H9 (cell line): ENCODE data around the gene PAK1. TPM values are rescaled to one million over a fixed set of nuclear protein-coding genes. Genes with fewer than 3 reads are reported as not detected.

ENCODE experiments used
- DNase-seq: peaks from one replicate; pipeline ENCODE4 v3.0.0-alpha.2; 2017
- H2AFZ ChIP-seq: one replicate; pipeline ENCODE4 v1.6.1; 2013; ENCODE audit warnings: mild to moderate bottlenecking, low read length, control low read depth, moderate library complexity
- H2AK5ac ChIP-seq: 2 replicates; pipeline ENCODE4 v1.6.1; 2013; ENCODE audit warnings: low read length, control low read depth, mixed read lengths; ENCODE audit not compliant: insufficient read length
- H2BK120ac ChIP-seq: one replicate; pipeline ENCODE4 v1.6.1; 2013; ENCODE audit warnings: low read depth, mild to moderate bottlenecking, low read length, control low read depth, inconsistent platforms; ENCODE audit not compliant: poor library complexity, severe bottlenecking
- H2BK12ac ChIP-seq: 2 replicates; pipeline ENCODE4 v1.6.1; 2013; ENCODE audit warnings: low read length, control low read depth, mixed read lengths, low read depth; ENCODE audit not compliant: insufficient read length
- H2BK15ac ChIP-seq: 2 replicates; pipeline ENCODE4 v1.6.1; 2013; ENCODE audit warnings: low read depth, low read length, control low read depth
- H2BK20ac ChIP-seq: one replicate; pipeline ENCODE4 v1.6.1; 2013; ENCODE audit warnings: low read depth, mild to moderate bottlenecking, low read length, control low read depth, inconsistent platforms; ENCODE audit not compliant: poor library complexity, severe bottlenecking
- H2BK5ac ChIP-seq: 2 replicates; pipeline ENCODE4 v1.6.1; 2013; ENCODE audit warnings: low read length, control low read depth, mixed read lengths; ENCODE audit not compliant: insufficient read length
- H3K14ac ChIP-seq: 2 replicates; pipeline ENCODE4 v1.6.1; 2013; ENCODE audit warnings: low read length, control low read depth; ENCODE audit not compliant: insufficient read depth
- H3K18ac ChIP-seq: 2 replicates; pipeline ENCODE4 v1.6.1; 2013; ENCODE audit warnings: low read depth, mild to moderate bottlenecking, mixed read lengths, low read length, control low read depth; ENCODE audit not compliant: insufficient read length
- H3K23ac ChIP-seq: 2 replicates; pipeline ENCODE4 v1.6.1; 2013; ENCODE audit warnings: low read length, control low read depth, mixed read lengths, low read depth; ENCODE audit not compliant: insufficient read length
- H3K23me2 ChIP-seq: 2 replicates; pipeline ENCODE4 v1.6.1; 2013; ENCODE audit warnings: low read depth, mild to moderate bottlenecking, mixed read lengths, low read length, control low read depth; ENCODE audit not compliant: insufficient read length, poor library complexity, severe bottlenecking
- H3K27ac ChIP-seq: 2 replicates; pipeline ENCODE4 v1.5.1; 2013; ENCODE audit warnings: low read length, control low read depth, mixed read lengths, low read depth; ENCODE audit not compliant: insufficient read length
- H3K27me3 ChIP-seq: 2 replicates; pipeline ENCODE4 v1.6.1; 2013; ENCODE audit warnings: low read length, control low read depth, inconsistent platforms; ENCODE audit not compliant: insufficient read depth
- H3K4ac ChIP-seq: 2 replicates; pipeline ENCODE4 v1.6.1; 2013; ENCODE audit warnings: low read depth, mild to moderate bottlenecking, control low read depth, inconsistent platforms, low read length, moderate library complexity
- H3K4me1 ChIP-seq: 2 replicates; pipeline ENCODE4 v1.6.1; 2013; ENCODE audit warnings: low read length, control low read depth, inconsistent platforms; ENCODE audit not compliant: insufficient read depth
- H3K4me2 ChIP-seq: 2 replicates; pipeline ENCODE4 v1.6.1; 2013; ENCODE audit warnings: low read length, control low read depth, mixed read lengths; ENCODE audit not compliant: insufficient read length, insufficient read depth
- H3K56ac ChIP-seq: 2 replicates; pipeline ENCODE4 v1.6.1; 2013; ENCODE audit warnings: low read depth, mild to moderate bottlenecking, mixed read lengths, low read length, control low read depth; ENCODE audit not compliant: insufficient read length
- H3K79me1 ChIP-seq: 2 replicates; pipeline ENCODE4 v1.6.1; 2013; ENCODE audit warnings: low read depth, mild to moderate bottlenecking, moderate library complexity, low read length, control low read depth, inconsistent platforms; ENCODE audit not compliant: insufficient read depth, poor library complexity, severe bottlenecking
- H3K79me2 ChIP-seq: 2 replicates; pipeline ENCODE4 v1.6.1; 2013; ENCODE audit warnings: low read length, control low read depth, inconsistent platforms; ENCODE audit not compliant: insufficient read depth
- H3K9ac ChIP-seq: 2 replicates; pipeline ENCODE4 v1.6.1; 2013; ENCODE audit warnings: low read length, control low read depth, mixed read lengths; ENCODE audit not compliant: insufficient read length; ENCODE audit errors: extremely low read depth
- H3K9me3 ChIP-seq: one replicate; pipeline ENCODE4 v1.6.1; 2013; ENCODE audit warnings: low read depth, low read length, inconsistent platforms; ENCODE audit not compliant: control insufficient read depth
- H3T11ph ChIP-seq: one replicate; pipeline ENCODE4 v1.6.1; 2013; ENCODE audit warnings: mild to moderate bottlenecking, low read length, control low read depth, inconsistent platforms
- H4K20me1 ChIP-seq: one replicate; pipeline ENCODE4 v1.6.1; 2013; ENCODE audit not compliant: control insufficient read depth, insufficient read length, insufficient read depth
- H4K5ac ChIP-seq: 2 replicates; pipeline ENCODE4 v1.6.1; 2013; ENCODE audit warnings: low read depth, mild to moderate bottlenecking, mixed read lengths, low read length, control low read depth; ENCODE audit not compliant: insufficient read length
- H4K8ac ChIP-seq: replicated peaks from 2 replicates; pipeline ENCODE4 v1.6.1; 2013; ENCODE audit warnings: low read length, control low read depth, mixed read lengths, low read depth; ENCODE audit not compliant: insufficient read length
- H4K91ac ChIP-seq: 2 replicates; pipeline ENCODE4 v1.6.1; 2013; ENCODE audit warnings: low read depth, mild to moderate bottlenecking, moderate library complexity, mixed read lengths, low read length, control low read depth; ENCODE audit not compliant: insufficient read length
- H3K27ac Mint-ChIP-seq, 3 experiments: 2 replicates in 2 of 3; 3 replicates in 1 of 3; pipeline ENCODE4 v1.8.0; 2020 to 2021; ENCODE audit warnings: mixed read lengths in 3 of 3, mild to moderate bottlenecking in 1 of 3, moderate library complexity in 1 of 3
- H3K27me3 Mint-ChIP-seq: 2 replicates; pipeline ENCODE4 v1.8.0; 2021; ENCODE audit warnings: low read depth, mild to moderate bottlenecking, moderate library complexity, mixed read lengths
- H3K36me3 Mint-ChIP-seq, 3 experiments: 2 replicates in 2 of 3; 3 replicates in 1 of 3; pipeline ENCODE4 v1.8.0; 2020 to 2021; ENCODE audit warnings: low read depth in 3 of 3, mixed read lengths in 3 of 3; ENCODE audit not compliant: insufficient read depth in 1 of 3
- H3K4me1 Mint-ChIP-seq, 2 experiments: 2 replicates each; pipeline ENCODE4 v1.8.0; 2020; ENCODE audit warnings: mixed read lengths in 2 of 2
- H3K4me3 Mint-ChIP-seq, 2 experiments: 2 replicates in 1 of 2; 3 replicates in 1 of 2; pipeline ENCODE4 v1.8.0; 2020 to 2021; ENCODE audit warnings: mild to moderate bottlenecking in 2 of 2, mixed read lengths in 2 of 2, moderate library complexity in 1 of 2
- H3K9me3 Mint-ChIP-seq, 2 experiments: 2 replicates in 1 of 2; 3 replicates in 1 of 2; pipeline ENCODE4 v1.8.0; 2020; ENCODE audit warnings: mild to moderate bottlenecking in 2 of 2, mixed read lengths in 2 of 2, moderate library complexity in 1 of 2
- CTCF ChIP-seq: fragments of 200-600 bp; sonication (generic); conservative IDR thresholded peaks from 3 replicates; pipeline ENCODE4 v1.8.0; 2021; ENCODE audit warnings: antibody characterized with exemption, mild to moderate bottlenecking
- WGBS: extraction: QIAGEN DNeasy Blood & Tissue Kit; methylation state at CpG from one replicate; pipeline ENCODE4 v1.1.7; 2013; ENCODE audit warnings: missing lambda C conversion rate, low lambda C conversion rate, mixed read lengths; ENCODE audit not compliant: insufficient read length; ENCODE audit errors: extremely low coverage; 5-methylcytosine and 5-hydroxymethylcytosine counted together
- total RNA-seq: library from RNA; stranded (reverse); gene quantifications from 2 replicates; pipeline ENCODE4 v1.2.1, GENCODE V29; 2021

The PAK1 gene
- total RNA-seq, 1 experiment from 2014 or later: 122 TPM

GRCh38 chr11:77332259-77332658 is 141.6 kb downstream of the PAK1 start:
- Histone ChIP-seq H3K4me1 (no peaks in the 10 kb centered on the region), H3K9ac (no peak overlapping the region), H3K14ac (no peak overlapping the region), H4K91ac (no peak overlapping the region), H3T11ph (no peak overlapping the region), H3K23ac (no peak overlapping the region), H3K9me3 (peaks cover 7% of the 10 kb centered on the region), H3K18ac (no peak overlapping the region), H3K79me1 (no peaks in the 10 kb centered on the region), H4K20me1 (no peaks in the 10 kb centered on the region), H2BK20ac (no peak overlapping the region), H3K27me3 (no peaks in the 10 kb centered on the region), H4K8ac (no peak overlapping the region), H3K79me2 (no peaks in the 10 kb centered on the region), H2AK5ac (no peak overlapping the region), H2BK5ac (no peak overlapping the region), H4K5ac (no peak overlapping the region), H2BK15ac (no peak overlapping the region), H2BK120ac (no peak overlapping the region), H2BK12ac (no peak overlapping the region), H3K4me2 (no peak overlapping the region), H3K4ac (no peak overlapping the region), H3K56ac (no peak overlapping the region), H3K27ac (no peak overlapping the region), H2AFZ (no peak overlapping the region), H3K23me2 (no peaks in the 10 kb centered on the region)
- Mint-ChIP-seq H3K27ac (no peak overlapping the region), H3K36me3 (peaks cover 40 to 56% (median 44%) of the 10 kb centered on the region in 3 experiments), H3K27me3 (no peaks in the 10 kb centered on the region), H3K9me3 (peaks cover 11 to 16% of the 10 kb centered on the region in 2 experiments; a peak in 4 of 5 replicates), H3K4me3 (no peak overlapping the region), H3K4me1 (no peaks in the 10 kb centered on the region)
- WGBS: no CpG with 5 or more reads among the region's 3 CpGs
- no peak for TF ChIP-seq CTCF
- DNase-seq: no peak
